ENCODE measurements around the gene CLEC5A. TPM values are rescaled to one million over a fixed set of nuclear protein-coding genes. Genes with fewer than 3 reads are reported as not detected.

CLEC5A gene
- total and polyA plus RNA-seq, 9 of the 15 experiments (the other 6 are each of a cell fraction or from before 2014, with no cell fraction given) = not detected

GRCh38 chr7:141976524-141977245 is 29.9 kb upstream of the CLEC5A start (continued):
- TF ChIP-seq, protein P1, sequence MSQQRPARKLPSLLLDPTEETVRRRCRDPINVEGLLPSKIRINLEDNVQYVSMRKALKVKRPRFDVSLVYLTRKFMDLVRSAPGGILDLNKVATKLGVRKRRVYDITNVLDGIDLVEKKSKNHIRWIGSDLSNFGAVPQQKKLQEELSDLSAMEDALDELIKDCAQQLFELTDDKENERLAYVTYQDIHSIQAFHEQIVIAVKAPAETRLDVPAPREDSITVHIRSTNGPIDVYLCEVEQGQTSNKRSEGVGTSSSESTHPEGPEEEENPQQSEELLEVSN (IDR thresholded peaks at IDR 0.05; ENCODE audit: borderline replicate concordance in 1 of 2, extremely low read depth in 1 of 2, insufficient read depth in 1 of 2, insufficient read length in 1 of 2, low read depth in 1 of 2, low read length in 1 of 2, poor library complexity in 1 of 2, severe bottlenecking in 1 of 2) = no peak
- TF ChIP-seq PHB2 (IDR thresholded peaks at IDR 0.05; ENCODE audit: low read depth) (no peak), FOXK1 (CRISPR knock-in tag; IDR thresholded peaks at IDR 0.05; ENCODE audit: borderline replicate concordance) (no peak)

- no peaks in the 10 kb centered on the region for H4K20me1 ChIP-seq (replicated peaks; ENCODE audit: control insufficient read depth, insufficient read depth, low read length)
- H3K79me2 ChIP-seq (ENCODE audit: control insufficient read depth, insufficient read depth, low read length) = no peaks in the 10 kb centered on the region
- FAIRE-seq (peak; percentile 69), ATAC-seq (peak; percentile 99), DNase-seq (ENCODE audit: extremely low read depth in 1 of 4, low spot score in 3 of 4) (peak; percentile 76 to 80 (median 78))
- in situ Hi-C loops (cut with MboI) = no loop called here
- no peaks in the 10 kb centered on the region for H3K27me3 ChIP-seq (ENCODE audit: control insufficient read depth in 2 of 2, insufficient read depth in 2 of 2, low read length in 2 of 2)
- no peaks in the 10 kb centered on the region for H3K36me3 ChIP-seq (ENCODE audit: control insufficient read depth, insufficient read depth, low read length)
- no peak overlapping the region for H3K4me3 ChIP-seq
- POLR2A ChIA-PET = no interaction called here
- CTCF ChIA-PET (ENCODE audit: low intra/inter-chr PET ratio) = interaction anchor here (0.5 to 1.3 kb wide), 3 partner anchors 326 to 514 kb away, joined by 3 to 5 read pairs (median 3); no protein-coding TSS in a partner anchor
- no peaks in the 10 kb centered on the region for H3K9me3 ChIP-seq (replicated peaks; ENCODE audit: control insufficient read depth, insufficient read depth, low read depth, low read length)
- peak overlapping the region; percentile 58; the same call in 1 of the 2 replicates for H2AFZ ChIP-seq (ENCODE audit: low read depth, low read length)
- 2% methylated on average over 21 of the region's 21 CpGs for WGBS (ENCODE audit: insufficient coverage, low coverage, missing lambda C conversion rate)
- no peak overlapping the region; the same call in 1 of the 2 replicates for H3K4me2 ChIP-seq (ENCODE audit: insufficient read depth, low read length)
- H3K27ac ChIP-seq (ENCODE audit: extremely low read depth, low read depth, low read length) = no peak overlapping the region
- intact Hi-C loops (cut with micrococcal nuclease) = loop anchor here (1.0 to 10.0 kb wide), 4 partner anchors 212 to 326 kb away; no protein-coding TSS in a partner anchor
- no TSS peak for BruUV-seq (replicated peaks)
- no peak overlapping the region for H3K9ac ChIP-seq (ENCODE audit: insufficient read depth in 1 of 2, low read depth in 2 of 2, low read length in 2 of 2)
- H3K4me1 ChIP-seq (replicated peaks in 1 of 2; ENCODE audit: control insufficient read depth in 2 of 2, insufficient read depth in 2 of 2, low read length in 2 of 2) = no peaks in the 10 kb centered on the region
- no peaks in the 10 kb centered on the region for H3K9me1 ChIP-seq (ENCODE audit: control insufficient read depth, insufficient read depth, low read length)
- no peak for TF ChIP-seq ZNF140 (CRISPR knock-in tag; IDR thresholded peaks at IDR 0.05)
- no peak for TF ChIP-seq HNRNPH1 (optimal IDR thresholded peaks at IDR 0.05; ENCODE audit: low read depth, low read length)
- peak in 1 of 3 experiments; percentile 17 for TF ChIP-seq YY1 (IDR thresholded peaks at IDR 0.05; ENCODE audit: borderline replicate concordance in 1 of 3, control insufficient read depth in 1 of 3, extremely low read depth in 1 of 3, insufficient read depth in 3 of 3, insufficient read length in 1 of 3, insufficient replicate concordance in 2 of 3, low read depth in 1 of 3, low read length in 2 of 3)
- TF ChIP-seq CTBP1 (IDR thresholded peaks at IDR 0.05; ENCODE audit: borderline replicate concordance) = peak; percentile 13; the same call in 1 of the 2 replicates
- TF ChIP-seq FOXM1 (IDR thresholded peaks at IDR 0.05; ENCODE audit: low read depth) = no peak
- no peak for TF ChIP-seq FOXM1 (CRISPR knock-in tag; IDR thresholded peaks at IDR 0.05; ENCODE audit: low read depth)
- TF ChIP-seq GABPB2 (CRISPR knock-in tag; conservative IDR thresholded peaks at IDR 0.05) = no peak
- TF ChIP-seq, protein P2, sequence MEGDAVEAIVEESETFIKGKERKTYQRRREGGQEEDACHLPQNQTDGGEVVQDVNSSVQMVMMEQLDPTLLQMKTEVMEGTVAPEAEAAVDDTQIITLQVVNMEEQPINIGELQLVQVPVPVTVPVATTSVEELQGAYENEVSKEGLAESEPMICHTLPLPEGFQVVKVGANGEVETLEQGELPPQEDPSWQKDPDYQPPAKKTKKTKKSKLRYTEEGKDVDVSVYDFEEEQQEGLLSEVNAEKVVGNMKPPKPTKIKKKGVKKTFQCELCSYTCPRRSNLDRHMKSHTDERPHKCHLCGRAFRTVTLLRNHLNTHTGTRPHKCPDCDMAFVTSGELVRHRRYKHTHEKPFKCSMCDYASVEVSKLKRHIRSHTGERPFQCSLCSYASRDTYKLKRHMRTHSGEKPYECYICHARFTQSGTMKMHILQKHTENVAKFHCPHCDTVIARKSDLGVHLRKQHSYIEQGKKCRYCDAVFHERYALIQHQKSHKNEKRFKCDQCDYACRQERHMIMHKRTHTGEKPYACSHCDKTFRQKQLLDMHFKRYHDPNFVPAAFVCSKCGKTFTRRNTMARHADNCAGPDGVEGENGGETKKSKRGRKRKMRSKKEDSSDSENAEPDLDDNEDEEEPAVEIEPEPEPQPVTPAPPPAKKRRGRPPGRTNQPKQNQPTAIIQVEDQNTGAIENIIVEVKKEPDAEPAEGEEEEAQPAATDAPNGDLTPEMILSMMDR (IDR thresholded peaks at IDR 0.05 in 2 of 3, conservative IDR thresholded peaks at IDR 0.05 in 1 of 3; ENCODE audit: insufficient read depth in 2 of 3, low read depth in 1 of 3, low read length in 3 of 3) = peak; percentile 82 to 92 (median 88)
- TF ChIP-seq RB1 (IDR thresholded peaks at IDR 0.05; ENCODE audit: low read depth) = 0 out of 2 replicates have a peak, but pooled peaks have one; percentile 42
- no peak for TF ChIP-seq DPF2 (IDR thresholded peaks at IDR 0.05)
- 0 out of 2 replicates have a peak, but pooled peaks have one; percentile 34 for TF ChIP-seq TEAD4 (IDR thresholded peaks at IDR 0.05; ENCODE audit: low read length)
- no peak for TF ChIP-seq TEAD4 (CRISPR knock-in tag; IDR thresholded peaks at IDR 0.05; ENCODE audit: borderline replicate concordance)
- TF ChIP-seq SMARCA4 (IDR thresholded peaks at IDR 0.05) = no peak
Observed at GRCh38 chr7:141975806-141976523, 29.2 kb upstream of the CLEC5A start.
